ENCODE data around the gene TIA1. TPM values are rescaled to one million over a fixed set of nuclear protein-coding genes. Genes with fewer than 3 reads are reported as not detected.
A peak's percentile ranks its signal among the peaks of the same experiment; 100 is the strongest.

TIA1 gene
- total RNA-seq, 1 experiment from 2014 or later, result 150 TPM

- Mint-ChIP-seq H3K36me3 (peaks cover 80% of the 10 kb centered on the region), H3K4me1 (no peaks in the 10 kb centered on the region), H3K27ac (peak overlapping the region; percentile 55; the same call in 1 of the 2 replicates), H3K9me3 (no peaks in the 10 kb centered on the region), H3K27me3 (ENCODE audit: low read depth) (no peaks in the 10 kb centered on the region), H3K4me3 (no peak overlapping the region)
- POLR2A ChIA-PET, result interaction anchor here (0.6 to 2.3 kb wide), 3 partner anchors 10 to 26 kb away, joined by 3 to 10 read pairs (median 5); partner anchors contain the start of genes PCYOX1 and SNRPG
- DNase-seq (ENCODE audit: low spot score) (no peak), ATAC-seq (no peak)
- CTCF ChIA-PET, result interaction anchor here (1.5 kb wide), 1 partner anchor 26 kb away, joined by 4 read pairs; the partner anchor contains the start of gene PCYOX1
- no peak for TF ChIP-seq ETV6 (CRISPR knock-in tag; IDR thresholded peaks at IDR 0.05)
- TF ChIP-seq E2F5 (CRISPR knock-in tag; IDR thresholded peaks at IDR 0.05), result no peak
- TF ChIP-seq ARID4B (CRISPR knock-in tag; IDR thresholded peaks at IDR 0.05; ENCODE audit: borderline replicate concordance), result no peak
- TF ChIP-seq CREB1 (CRISPR knock-in tag; IDR thresholded peaks at IDR 0.05), result no peak
- TF ChIP-seq NFE2L1 (CRISPR knock-in tag; IDR thresholded peaks at IDR 0.05), result no peak
- TF ChIP-seq ZNF416 (CRISPR knock-in tag; IDR thresholded peaks at IDR 0.05), result no peak
- TF ChIP-seq ATF6 (CRISPR knock-in tag; IDR thresholded peaks at IDR 0.05), result no peak
- TF ChIP-seq SP1 (CRISPR knock-in tag; conservative IDR thresholded peaks at IDR 0.05), result no peak
- TF ChIP-seq MAX (CRISPR knock-in tag; IDR thresholded peaks at IDR 0.05), result no peak
- no peak for TF ChIP-seq ZNF512 (CRISPR knock-in tag; IDR thresholded peaks at IDR 0.05; ENCODE audit: borderline replicate concordance)
- no peak for TF ChIP-seq ZNF396 (CRISPR knock-in tag; IDR thresholded peaks at IDR 0.05; ENCODE audit: borderline replicate concordance)
Measured at GRCh38 chr2:70283500-70284191, 35.2 kb upstream of the TIA1 start.

- no peak overlapping the region for H3K27ac Mint-ChIP-seq
- DNase-seq (ENCODE audit: low spot score) (no peak), ATAC-seq (no peak)
- peaks cover 70% of the 10 kb centered on the region for H3K36me3 Mint-ChIP-seq
- CTCF ChIA-PET, result no interaction called here
- POLR2A ChIA-PET, result no interaction called here
- H3K9me3 Mint-ChIP-seq, result no peaks in the 10 kb centered on the region
- no peaks in the 10 kb centered on the region for H3K27me3 Mint-ChIP-seq (ENCODE audit: low read depth)
- no peak overlapping the region for H3K4me3 Mint-ChIP-seq
- no peaks in the 10 kb centered on the region for H3K4me1 Mint-ChIP-seq
- TF ChIP-seq ZNF512 (CRISPR knock-in tag; IDR thresholded peaks at IDR 0.05; ENCODE audit: borderline replicate concordance) (no peak), SMAD4 (CRISPR knock-in tag; IDR thresholded peaks at IDR 0.05) (no peak), ATF6 (CRISPR knock-in tag; IDR thresholded peaks at IDR 0.05) (no peak), ZNF138 (CRISPR knock-in tag; conservative IDR thresholded peaks at IDR 0.05) (no peak), IRF2 (CRISPR knock-in tag; IDR thresholded peaks at IDR 0.05; ENCODE audit: borderline replicate concordance, low read depth) (no peak), ATF3 (CRISPR knock-in tag; conservative IDR thresholded peaks at IDR 0.05) (no peak), MXD4 (CRISPR knock-in tag; IDR thresholded peaks at IDR 0.05; ENCODE audit: borderline replicate concordance) (no peak), CTCF (IDR thresholded peaks at IDR 0.05) (no peak), ATF1 (CRISPR knock-in tag; IDR thresholded peaks at IDR 0.05) (no peak), NFATC4 (CRISPR knock-in tag; IDR thresholded peaks at IDR 0.05) (no peak)
Measured at GRCh38 chr2:70282439-70282838, 34.0 kb upstream of the TIA1 start.

All from WTC11 (cell line).